Tongue (tissue), 2 donors: ENCODE data around the gene UPK2. TPM values are rescaled to one million over a fixed set of nuclear protein-coding genes. Genes with fewer than 3 reads are reported as not detected.
"Not testable (repeated sequence)": the region's sequence is repeated elsewhere in the genome, so short reads cannot be mapped to it uniquely, and the experiment has no call there.

Experiments used
- DNase-seq: peaks from one replicate; pipeline ENCODE4 v3.0.0-alpha.2; 2015
- total RNA-seq: library from RNA; depleted of rRNA; stranded (reverse); fragments of >200 nt; gene quantifications from one replicate; pipeline ENCODE4 v1.2.3, GENCODE V29; 2014

The UPK2 gene
- total RNA-seq, 1 donor from 2014 or later: not detected

- DNase-seq: no peak
Measured at GRCh38 chr11:118938491-118939403, 17.4 kb upstream of the UPK2 start.

GRCh38 chr11:118939404-118939915 is 16.6 kb upstream of the UPK2 start:
- no peak for DNase-seq

- DNase-seq: peak; percentile 46
Measured at GRCh38 chr11:118939953-118940598, 16.0 kb upstream of the UPK2 start.

- DNase-seq: no peak
Measured at GRCh38 chr11:118947091-118947490, 9.0 kb upstream of the UPK2 start.

- DNase-seq: no peak
Measured at GRCh38 chr11:118948000-118948399, 8.1 kb upstream of the UPK2 start.

- DNase-seq: peak; percentile 62
Measured at GRCh38 chr11:118953265-118953664, 2.8 kb upstream of the UPK2 start.

- DNase-seq: not testable (repeated sequence)
Measured at GRCh38 chr11:118953976-118954375, 2.1 kb upstream of the UPK2 start.

GRCh38 chr11:118956847-118957469 is 860 bp downstream of the UPK2 start:
- no peak for DNase-seq

- DNase-seq: no peak
Measured at GRCh38 chr11:118957549-118957948, 1.5 kb downstream of the UPK2 start.

GRCh38 chr11:118957968-118958367 is 1.9 kb downstream of the UPK2 start:
- no peak for DNase-seq

- DNase-seq: no peak
Measured at GRCh38 chr11:118958577-118958976, 2.5 kb downstream of the UPK2 start.

- DNase-seq: no peak
Measured at GRCh38 chr11:118961189-118961588, 5.1 kb downstream of the UPK2 start.

- no peak for DNase-seq
Measured at GRCh38 chr11:118961591-118961990, 5.5 kb downstream of the UPK2 start.

- DNase-seq: not testable (repeated sequence)
Measured at GRCh38 chr11:118969508-118969907, 13.4 kb downstream of the UPK2 start.

- no peak for DNase-seq
Measured at GRCh38 chr11:118971646-118972045, 15.5 kb downstream of the UPK2 start, which contains the start of gene FOXR1. FOXR1 (plus strand) TSS chr11:118971761; CDS start chr11:118971932, 171 bp downstream.

- DNase-seq: no peak
Measured at GRCh38 chr11:118973985-118974384, 17.9 kb downstream of the UPK2 start.

GRCh38 chr11:118975771-118976709 is 19.9 kb downstream of the UPK2 start:
- peak; percentile 33 for DNase-seq

- DNase-seq: no peak
Measured at GRCh38 chr11:118979434-118979833, 23.3 kb downstream of the UPK2 start.

GRCh38 chr11:118980191-118980881 is 24.2 kb downstream of the UPK2 start:
- DNase-seq: peak; percentile 38

- not testable (repeated sequence) for DNase-seq
Measured at GRCh38 chr11:118984337-118984736, 28.2 kb downstream of the UPK2 start.

- no peak for DNase-seq
Measured at GRCh38 chr11:118984825-118985224, 28.7 kb downstream of the UPK2 start.
